Right lobe of liver (tissue), 4 donors: ENCODE measurements around the gene USP44.

Experiments
- CTCF ChIP-seq, 4 donors: fragments of 200-600 bp in 3 of 4; fragments of 450-650 bp in 1 of 4; IDR thresholded peaks; one replicate each; pipeline versions ENCODE4 v1.5.1 to v1.8.0; 2016 to 2022; ENCODE audit warnings: antibody characterized with exemption in 4 of 4, mild to moderate bottlenecking in 2 of 4
- POLR2A ChIP-seq: fragments of 450-650 bp; IDR thresholded peaks from one replicate; pipeline ENCODE4 v1.6.1; 2017; ENCODE audit warnings: antibody characterized with exemption, mild to moderate bottlenecking
- donor health status: DM: no; HTN: no; CAD: no.
- donor health status: DM: no; HTN: no; CAD: no.
- donor health status: DM: no; HTN: yes; CAD: no.

- TF ChIP-seq CTCF (IDR thresholded peaks at IDR 0.05) (no peak), POLR2A (no peak)
Measured at GRCh38 chr12:95513599-95513998, 37.7 kb downstream of the USP44 start.
